Stimulated activated effector memory CD8-positive, alpha-beta T cell treated with anti-CD3 and anti-CD28 coated beads, Interleukin-12 subunit alpha, Interleukin-12 subunit beta, amount 100 ng/mL, for 72 hours (primary cell): ENCODE results near the gene ASPG.

Experiments used
- ATAC-seq: fragments of 150-1000 bp; cut with Tn5 transposase; 2 replicates; pipeline ENCODE4 v1.10.0; 2021
- DNase-seq, 2 donors: peaks; one replicate each; pipeline ENCODE4 v3.0.0; 2021 to 2022; ENCODE audit warnings: low spot score in 2 of 2
- H3K27ac Mint-ChIP-seq: one replicate; pipeline ENCODE4 v1.8.0; 2022; ENCODE audit warnings: mild to moderate bottlenecking, mixed read lengths
- H3K36me3 Mint-ChIP-seq: one replicate; pipeline ENCODE4 v1.8.0; 2022; ENCODE audit warnings: mild to moderate bottlenecking, mixed read lengths
- H3K4me1 Mint-ChIP-seq: one replicate; pipeline ENCODE4 v1.8.0; 2022; ENCODE audit warnings: mixed read lengths
- H3K4me3 Mint-ChIP-seq: one replicate; pipeline ENCODE4 v1.8.0; 2022; ENCODE audit warnings: mild to moderate bottlenecking, mixed read lengths
- H3K9me3 Mint-ChIP-seq: one replicate; pipeline ENCODE4 v1.8.0; 2022; ENCODE audit warnings: mixed read lengths

Gene ASPG

GRCh38 chr14:104114421-104115130 lies 29.1 kb downstream of the ASPG start:
- H3K4me1 Mint-ChIP-seq: peaks cover 8% of the 10 kb centered on the region
- H3K9me3 Mint-ChIP-seq: no peaks in the 10 kb centered on the region
- no peak overlapping the region for H3K27ac Mint-ChIP-seq
- DNase-seq: no peak
- ATAC-seq: no peak
- H3K4me3 Mint-ChIP-seq: no peak overlapping the region
- no peaks in the 10 kb centered on the region for H3K36me3 Mint-ChIP-seq

- peaks cover 8% of the 10 kb centered on the region for H3K4me1 Mint-ChIP-seq
- no peak overlapping the region for H3K27ac Mint-ChIP-seq
- no peak for DNase-seq
- no peaks in the 10 kb centered on the region for H3K9me3 Mint-ChIP-seq
- peak overlapping the region; percentile 46 for H3K4me3 Mint-ChIP-seq
- H3K36me3 Mint-ChIP-seq: no peaks in the 10 kb centered on the region
- no peak for ATAC-seq
Observed at GRCh38 chr14:104115131-104115600, 29.7 kb downstream of the ASPG start.

GRCh38 chr14:104115691-104116287 lies 30.3 kb downstream of the ASPG start:
- DNase-seq (no peak), ATAC-seq (no peak)
- Mint-ChIP-seq H3K36me3 (no peaks in the 10 kb centered on the region), H3K27ac (no peak overlapping the region), H3K4me3 (peak overlapping the region; percentile 46), H3K4me1 (peaks cover 8% of the 10 kb centered on the region), H3K9me3 (no peaks in the 10 kb centered on the region)

GRCh38 chr14:104116288-104116755 lies 30.8 kb downstream of the ASPG start:
- Mint-ChIP-seq H3K27ac (no peak overlapping the region), H3K4me3 (peak overlapping the region; percentile 46), H3K9me3 (no peaks in the 10 kb centered on the region), H3K36me3 (no peaks in the 10 kb centered on the region), H3K4me1 (peaks cover 8% of the 10 kb centered on the region)
- DNase-seq: no peak
- ATAC-seq: no peak

- Mint-ChIP-seq H3K9me3 (no peaks in the 10 kb centered on the region), H3K36me3 (no peaks in the 10 kb centered on the region), H3K27ac (no peak overlapping the region), H3K4me1 (peaks cover 8% of the 10 kb centered on the region), H3K4me3 (peak overlapping the region; percentile 46)
- peak; percentile 42 for ATAC-seq
- no peak for DNase-seq
Observed at GRCh38 chr14:104116756-104117340, 31.3 kb downstream of the ASPG start.

GRCh38 chr14:104117341-104118005 lies 32.0 kb downstream of the ASPG start:
- DNase-seq (no peak), ATAC-seq (no peak)
- Mint-ChIP-seq H3K27ac (no peak overlapping the region), H3K36me3 (no peaks in the 10 kb centered on the region), H3K9me3 (no peaks in the 10 kb centered on the region), H3K4me1 (peaks cover 8% of the 10 kb centered on the region), H3K4me3 (no peak overlapping the region)

- no peak for ATAC-seq
- Mint-ChIP-seq H3K9me3 (no peaks in the 10 kb centered on the region), H3K4me1 (peaks cover 8% of the 10 kb centered on the region), H3K27ac (no peak overlapping the region), H3K36me3 (no peaks in the 10 kb centered on the region), H3K4me3 (no peak overlapping the region)
- DNase-seq: no peak
Observed at GRCh38 chr14:104118006-104118844, 32.7 kb downstream of the ASPG start.

- no peak overlapping the region for H3K4me3 Mint-ChIP-seq
- no peaks in the 10 kb centered on the region for H3K36me3 Mint-ChIP-seq
- ATAC-seq (no peak), DNase-seq (no peak)
- peaks cover 5% of the 10 kb centered on the region for H3K9me3 Mint-ChIP-seq
- H3K27ac Mint-ChIP-seq: no peak overlapping the region
- peaks cover 8% of the 10 kb centered on the region for H3K4me1 Mint-ChIP-seq
Observed at GRCh38 chr14:104119119-104119487, 33.6 kb downstream of the ASPG start.

DNA sequence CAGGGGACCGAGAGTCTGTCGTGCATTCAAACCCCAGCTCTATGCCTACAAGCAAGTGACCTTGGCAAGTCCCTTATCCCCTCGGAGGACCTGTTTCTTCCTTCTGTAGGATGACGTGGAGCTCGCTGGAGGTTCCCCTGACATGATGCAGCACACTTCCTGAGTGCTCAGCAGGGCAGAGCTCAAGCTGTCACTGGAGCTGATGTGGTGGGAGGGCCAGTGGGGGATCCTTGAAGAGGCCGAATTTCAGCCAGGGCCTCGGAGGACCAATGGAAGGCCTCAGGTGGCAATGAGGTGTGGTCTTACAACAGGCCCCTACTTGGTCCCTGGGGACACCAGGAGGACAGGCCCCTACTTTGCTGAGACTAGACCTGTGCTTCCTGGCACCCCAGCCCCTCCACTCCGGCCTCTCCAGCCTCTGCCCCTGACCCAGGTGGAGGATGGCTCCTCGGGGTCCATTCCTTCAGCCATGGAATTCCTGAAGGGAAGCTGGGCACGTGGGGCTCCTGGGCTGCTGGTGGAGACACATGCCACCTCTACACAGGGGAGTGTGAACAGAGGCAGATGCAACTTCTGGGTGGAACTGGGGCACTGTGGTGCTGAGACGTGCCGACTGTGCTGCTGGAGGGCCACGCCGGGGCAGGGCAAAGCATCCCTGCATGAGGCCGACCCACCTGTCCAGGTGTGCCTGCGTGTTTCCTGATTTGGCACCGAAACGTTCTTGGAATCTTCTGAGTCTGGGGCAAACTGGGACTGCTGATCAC lies 34.2 kb downstream of the ASPG start:
- DNase-seq (no peak), ATAC-seq (peak; percentile 11)
- Mint-ChIP-seq H3K27ac (no peak overlapping the region), H3K4me3 (no peak overlapping the region), H3K4me1 (peaks cover 8% of the 10 kb centered on the region), H3K9me3 (peaks cover 8% of the 10 kb centered on the region), H3K36me3 (no peaks in the 10 kb centered on the region)

- Mint-ChIP-seq H3K36me3 (no peaks in the 10 kb centered on the region), H3K27ac (no peak overlapping the region), H3K9me3 (peaks cover 12% of the 10 kb centered on the region), H3K4me1 (peaks cover 8% of the 10 kb centered on the region), H3K4me3 (no peak overlapping the region)
- ATAC-seq: no peak
- DNase-seq: no peak
Observed at GRCh38 chr14:104120281-104120741, 34.8 kb downstream of the ASPG start.

DNA sequence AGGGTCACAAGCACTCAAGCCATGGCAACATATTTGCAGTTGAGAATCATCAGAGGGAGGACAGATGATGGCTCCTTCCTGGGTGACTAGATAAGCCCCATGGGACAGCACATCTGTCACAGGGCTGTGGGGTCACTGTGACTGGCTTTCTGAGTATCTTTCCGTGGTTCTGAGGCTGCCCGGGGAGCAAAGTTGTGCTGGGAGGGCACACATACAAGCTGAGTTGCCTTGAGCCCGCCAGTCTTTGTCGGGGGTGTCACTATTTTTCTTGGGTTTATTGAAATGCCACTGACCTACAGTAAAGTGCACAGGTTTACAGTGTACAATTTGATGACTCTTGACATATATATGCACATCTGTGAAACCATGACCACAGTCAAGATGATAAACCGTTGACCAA lies 35.6 kb downstream of the ASPG start:
- no peak for ATAC-seq
- H3K4me3 Mint-ChIP-seq: no peak overlapping the region
- no peaks in the 10 kb centered on the region for H3K36me3 Mint-ChIP-seq
- H3K4me1 Mint-ChIP-seq: peaks cover 2% of the 10 kb centered on the region
- no peak overlapping the region for H3K27ac Mint-ChIP-seq
- no peak for DNase-seq
- H3K9me3 Mint-ChIP-seq: peaks cover 12% of the 10 kb centered on the region

GRCh38 chr14:104123879-104124278 lies 38.4 kb downstream of the ASPG start:
- Mint-ChIP-seq H3K4me1 (no peaks in the 10 kb centered on the region), H3K9me3 (peaks cover 12% of the 10 kb centered on the region), H3K4me3 (no peak overlapping the region), H3K27ac (no peak overlapping the region), H3K36me3 (no peaks in the 10 kb centered on the region)
- ATAC-seq: no peak
- DNase-seq: no peak

- Mint-ChIP-seq H3K4me3 (no peak overlapping the region), H3K36me3 (no peaks in the 10 kb centered on the region), H3K27ac (no peak overlapping the region), H3K9me3 (peaks cover 20% of the 10 kb centered on the region), H3K4me1 (no peaks in the 10 kb centered on the region)
- ATAC-seq (no peak), DNase-seq (no peak)
Observed at GRCh38 chr14:104125011-104125410, 39.5 kb downstream of the ASPG start.

DNA sequence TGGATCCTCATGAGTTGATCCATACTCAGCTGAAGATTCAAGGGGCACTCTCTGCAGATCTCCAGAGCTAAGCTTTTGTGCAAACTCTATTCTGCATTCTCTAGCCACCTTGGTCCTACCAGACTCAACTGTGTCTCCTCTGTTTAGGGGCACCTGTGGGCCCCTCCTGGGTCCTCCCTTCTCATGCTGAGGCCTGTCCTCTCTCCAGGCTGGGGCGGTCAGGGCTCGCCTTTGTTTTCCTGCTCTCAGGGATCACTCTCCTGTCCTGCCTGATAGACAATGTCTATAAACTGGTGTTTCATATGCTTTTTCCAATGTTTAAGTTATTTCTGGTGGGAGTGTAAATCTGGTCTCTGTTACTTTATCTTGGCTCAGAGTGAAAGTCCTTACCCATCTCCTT lies 41.3 kb downstream of the ASPG start:
- no peaks in the 10 kb centered on the region for H3K4me1 Mint-ChIP-seq
- no peak for ATAC-seq
- H3K27ac Mint-ChIP-seq: no peak overlapping the region
- H3K36me3 Mint-ChIP-seq: no peaks in the 10 kb centered on the region
- no peak for DNase-seq
- H3K9me3 Mint-ChIP-seq: peaks cover 23% of the 10 kb centered on the region
- H3K4me3 Mint-ChIP-seq: no peak overlapping the region
